Neural cell (in vitro differentiated cells): ENCODE measurements around the gene RNLS. TPM values are rescaled to one million over a fixed set of nuclear protein-coding genes. Genes with fewer than 3 reads are reported as not detected.

ENCODE experiments used
- H2AFZ ChIP-seq: fragments of 200-600, 300-800 bp; sonication (generic), shearing (Covaris generic); 2 replicates; pipeline ENCODE4 v1.6.0; 2014; ENCODE audit warnings: low read depth, mild to moderate bottlenecking, antibody characterized with exemption, low read length, moderate library complexity
- H3F3A ChIP-seq: fragments of 200-600 bp; shearing (Covaris generic); 2 replicates; pipeline ENCODE4 v1.6.1; 2016; ENCODE audit warnings: mild to moderate bottlenecking, moderate library complexity, mixed read lengths, antibody characterized with exemption, low read length; ENCODE audit not compliant: insufficient read depth, poor library complexity, severe bottlenecking
- H3K27ac ChIP-seq: fragments of 200-600, 300-800 bp; sonication (generic), shearing (Covaris generic); 2 replicates; pipeline ENCODE4 v1.5.1; 2014; ENCODE audit warnings: mild to moderate bottlenecking, low read length, moderate library complexity
- H3K27me3 ChIP-seq: fragments of 300-800, 200-600 bp; sonication (generic), shearing (Covaris generic); 2 replicates; pipeline ENCODE4 v1.6.0; 2014; ENCODE audit warnings: mild to moderate bottlenecking, low read depth, low read length, moderate library complexity; ENCODE audit not compliant: insufficient read depth
- H3K36me3 ChIP-seq: fragments of 300-800, 200-600 bp; sonication (generic), shearing (Covaris generic); 2 replicates; pipeline ENCODE4 v1.5.1; 2014; ENCODE audit warnings: mild to moderate bottlenecking, antibody characterized with exemption, low read length, moderate library complexity; ENCODE audit not compliant: insufficient read depth
- H3K4me2 ChIP-seq: fragments of 300-800, 200-600 bp; sonication (generic), shearing (Covaris generic); 2 replicates; pipeline ENCODE4 v1.6.0; 2014; ENCODE audit warnings: mild to moderate bottlenecking, low read length
- H3K4me3 ChIP-seq: fragments of 300-800, 200-600 bp; sonication (generic), shearing (Covaris generic); 2 replicates; pipeline ENCODE4 v1.5.1; 2014; ENCODE audit warnings: mild to moderate bottlenecking, low read length, moderate library complexity
- H3K79me2 ChIP-seq: fragments of 200-600 bp; shearing (Covaris generic); replicated peaks from 2 replicates; pipeline ENCODE4 v1.6.0; 2014; ENCODE audit warnings: mild to moderate bottlenecking, low read length, moderate library complexity; ENCODE audit not compliant: insufficient read depth
- H3K9ac ChIP-seq: fragments of 300-800, 200-600 bp; sonication (generic), shearing (Covaris generic); 2 replicates; pipeline ENCODE4 v1.6.1; 2016; ENCODE audit warnings: mild to moderate bottlenecking, low read length, mixed read lengths
- H3K9me2 ChIP-seq: fragments of 200-600 bp; shearing (Covaris generic); 2 replicates; pipeline ENCODE4 v1.6.1; 2016; ENCODE audit warnings: mild to moderate bottlenecking, low read length, mixed read lengths; ENCODE audit not compliant: insufficient read depth
- H3K9me3 ChIP-seq: fragments of 200-600, 300-800 bp; sonication (generic), shearing (Covaris generic); 2 replicates; pipeline ENCODE4 v1.6.1; 2016; ENCODE audit warnings: mild to moderate bottlenecking, mixed run types, low read length, moderate library complexity, mixed read lengths
- H4K20me1 ChIP-seq: fragments of 200-600 bp; shearing (Covaris generic); 2 replicates; pipeline ENCODE4 v1.6.1; 2016; ENCODE audit warnings: mild to moderate bottlenecking, mixed run types; ENCODE audit not compliant: insufficient read depth
- EP300 ChIP-seq: fragments of 450-650 bp; conservative IDR thresholded peaks from 2 replicates; pipeline ENCODE4 v1.6.1; 2014; ENCODE audit warnings: antibody characterized with exemption, mild to moderate bottlenecking, moderate library complexity; ENCODE audit not compliant: poor library complexity, severe bottlenecking
- EZH2 ChIP-seq: fragments of 200-600, 300-800 bp; shearing (Covaris generic), sonication (generic); IDR thresholded peaks from 2 replicates; pipeline ENCODE4 v1.6.1; 2014; ENCODE audit warnings: antibody characterized with exemption, low read length, borderline replicate concordance, mild to moderate bottlenecking; ENCODE audit not compliant: insufficient read depth, poor library complexity, severe bottlenecking
- MXI1 ChIP-seq: fragments of 450-650 bp; conservative IDR thresholded peaks from 2 replicates; pipeline ENCODE4 v1.6.1; 2014; ENCODE audit warnings: antibody characterized with exemption, mild to moderate bottlenecking; ENCODE audit not compliant: poor library complexity, severe bottlenecking
- POLR2AphosphoS5 ChIP-seq: IDR thresholded peaks from 2 replicates; pipeline ENCODE4 v1.6.1; 2012
- RAD21 ChIP-seq: fragments of 450-650 bp; conservative IDR thresholded peaks from 2 replicates; pipeline ENCODE4 v1.6.1; 2014; ENCODE audit warnings: antibody characterized with exemption, mild to moderate bottlenecking, moderate library complexity
- SMC3 ChIP-seq: fragments of 450-650 bp; conservative IDR thresholded peaks from 2 replicates; pipeline ENCODE4 v1.6.1; 2014; ENCODE audit warnings: antibody characterized with exemption, mild to moderate bottlenecking, moderate library complexity; ENCODE audit not compliant: poor library complexity
- TAF1 ChIP-seq: IDR thresholded peaks from 2 replicates; pipeline ENCODE4 v1.6.1; 2012; ENCODE audit warnings: low read depth
- polyA plus RNA-seq: library from polyadenylated mRNA; depleted of rRNA; stranded (reverse); fragments of >200 nt; gene quantifications from 2 replicates; pipeline ENCODE4 v1.2.3, GENCODE V29; 2014
- TF ChIP-seq, protein P1 (sequence below): IDR thresholded peaks from 2 replicates; pipeline ENCODE4 v1.6.1; 2012; ENCODE audit warnings: borderline replicate concordance
- TF ChIP-seq, protein P2 (sequence below): fragments of 450-650 bp; IDR thresholded peaks from 2 replicates; pipeline ENCODE4 v1.5.1; 2014; ENCODE audit warnings: antibody characterized with exemption, mild to moderate bottlenecking, moderate library complexity; ENCODE audit not compliant: poor library complexity, severe bottlenecking

RNLS gene
- polyA plus RNA-seq, 1 donor from 2014 or later, result 0.20 TPM

DNA sequence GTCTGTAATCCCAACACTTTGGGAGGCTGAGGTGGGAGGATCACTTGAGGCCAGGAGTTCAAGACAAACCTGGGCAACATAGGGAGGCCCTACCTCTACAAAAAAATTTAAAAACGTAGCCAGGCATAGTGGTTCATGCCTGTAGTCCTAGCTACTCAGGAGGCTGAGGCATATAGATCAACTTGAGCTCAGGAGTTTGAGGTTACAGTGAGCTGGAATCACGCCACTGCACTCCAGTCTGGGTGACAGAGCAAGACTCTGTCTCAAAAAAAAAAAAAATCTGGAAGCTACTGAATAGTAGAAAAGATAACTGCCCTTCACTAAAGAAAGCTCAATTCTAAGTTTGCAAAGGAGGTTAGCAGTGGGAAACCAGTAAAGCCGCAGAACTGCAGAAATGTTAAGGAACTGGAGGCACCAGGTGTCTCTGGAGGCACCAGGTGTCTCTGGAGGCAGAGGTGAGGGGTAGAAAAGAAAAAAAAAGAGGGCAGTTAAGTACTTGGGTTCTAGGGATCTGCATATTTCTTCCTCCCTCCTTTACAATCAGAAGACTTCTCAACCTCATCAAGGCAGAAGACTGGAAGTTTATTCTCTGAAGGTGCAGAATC lies 56.5 kb downstream of the RNLS start:
- Histone ChIP-seq H3K9me3 (no peaks in the 10 kb centered on the region), H3K4me2 (no peak overlapping the region)

DNA sequence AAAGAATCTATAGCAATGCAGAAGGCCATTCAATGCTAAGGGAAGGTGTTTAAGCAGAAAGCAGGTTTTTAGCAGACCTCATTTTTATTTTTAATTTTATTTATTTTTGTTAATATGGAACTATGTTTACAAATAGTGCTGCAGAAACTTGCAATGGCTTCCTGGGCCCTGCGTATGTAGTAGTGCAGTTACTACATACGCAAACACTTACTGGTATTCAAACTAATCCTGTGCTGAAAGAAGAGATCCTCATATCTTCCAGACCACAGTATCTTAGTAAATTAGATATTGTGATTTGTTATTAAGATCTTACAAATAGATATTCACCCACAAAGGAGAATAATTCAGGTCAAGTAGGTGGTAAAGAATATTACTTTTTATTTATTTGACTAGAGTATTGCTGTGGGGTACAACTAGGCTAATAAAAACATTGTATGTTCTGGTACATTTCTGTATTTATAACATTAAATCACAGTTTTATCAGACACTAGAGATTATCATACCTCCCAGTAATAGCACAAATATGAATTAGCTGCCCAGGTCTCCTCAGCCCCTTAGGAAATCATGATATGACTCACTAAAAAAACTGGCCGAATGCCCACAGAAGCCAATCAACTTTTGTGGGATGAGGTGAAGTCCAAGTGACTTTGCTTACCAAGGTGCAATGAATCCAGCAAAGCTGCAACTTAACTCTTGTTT lies 57.6 kb downstream of the RNLS start:
- Histone ChIP-seq H3K4me2 (no peak overlapping the region), H3K9me3 (no peaks in the 10 kb centered on the region), H3K79me2 (no peaks in the 10 kb centered on the region), H4K20me1 (no peaks in the 10 kb centered on the region), H2AFZ (no peak overlapping the region), H3K27ac (no peak overlapping the region), H3K4me3 (no peak overlapping the region), H3K36me3 (no peaks in the 10 kb centered on the region), H3K9ac (no peak overlapping the region), H3F3A (no peaks in the 10 kb centered on the region), H3K27me3 (no peaks in the 10 kb centered on the region), H3K9me2 (no peaks in the 10 kb centered on the region)
- TF ChIP-seq, protein P1, sequence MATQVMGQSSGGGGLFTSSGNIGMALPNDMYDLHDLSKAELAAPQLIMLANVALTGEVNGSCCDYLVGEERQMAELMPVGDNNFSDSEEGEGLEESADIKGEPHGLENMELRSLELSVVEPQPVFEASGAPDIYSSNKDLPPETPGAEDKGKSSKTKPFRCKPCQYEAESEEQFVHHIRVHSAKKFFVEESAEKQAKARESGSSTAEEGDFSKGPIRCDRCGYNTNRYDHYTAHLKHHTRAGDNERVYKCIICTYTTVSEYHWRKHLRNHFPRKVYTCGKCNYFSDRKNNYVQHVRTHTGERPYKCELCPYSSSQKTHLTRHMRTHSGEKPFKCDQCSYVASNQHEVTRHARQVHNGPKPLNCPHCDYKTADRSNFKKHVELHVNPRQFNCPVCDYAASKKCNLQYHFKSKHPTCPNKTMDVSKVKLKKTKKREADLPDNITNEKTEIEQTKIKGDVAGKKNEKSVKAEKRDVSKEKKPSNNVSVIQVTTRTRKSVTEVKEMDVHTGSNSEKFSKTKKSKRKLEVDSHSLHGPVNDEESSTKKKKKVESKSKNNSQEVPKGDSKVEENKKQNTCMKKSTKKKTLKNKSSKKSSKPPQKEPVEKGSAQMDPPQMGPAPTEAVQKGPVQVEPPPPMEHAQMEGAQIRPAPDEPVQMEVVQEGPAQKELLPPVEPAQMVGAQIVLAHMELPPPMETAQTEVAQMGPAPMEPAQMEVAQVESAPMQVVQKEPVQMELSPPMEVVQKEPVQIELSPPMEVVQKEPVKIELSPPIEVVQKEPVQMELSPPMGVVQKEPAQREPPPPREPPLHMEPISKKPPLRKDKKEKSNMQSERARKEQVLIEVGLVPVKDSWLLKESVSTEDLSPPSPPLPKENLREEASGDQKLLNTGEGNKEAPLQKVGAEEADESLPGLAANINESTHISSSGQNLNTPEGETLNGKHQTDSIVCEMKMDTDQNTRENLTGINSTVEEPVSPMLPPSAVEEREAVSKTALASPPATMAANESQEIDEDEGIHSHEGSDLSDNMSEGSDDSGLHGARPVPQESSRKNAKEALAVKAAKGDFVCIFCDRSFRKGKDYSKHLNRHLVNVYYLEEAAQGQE, result no peak
- TF ChIP-seq, protein P2, sequence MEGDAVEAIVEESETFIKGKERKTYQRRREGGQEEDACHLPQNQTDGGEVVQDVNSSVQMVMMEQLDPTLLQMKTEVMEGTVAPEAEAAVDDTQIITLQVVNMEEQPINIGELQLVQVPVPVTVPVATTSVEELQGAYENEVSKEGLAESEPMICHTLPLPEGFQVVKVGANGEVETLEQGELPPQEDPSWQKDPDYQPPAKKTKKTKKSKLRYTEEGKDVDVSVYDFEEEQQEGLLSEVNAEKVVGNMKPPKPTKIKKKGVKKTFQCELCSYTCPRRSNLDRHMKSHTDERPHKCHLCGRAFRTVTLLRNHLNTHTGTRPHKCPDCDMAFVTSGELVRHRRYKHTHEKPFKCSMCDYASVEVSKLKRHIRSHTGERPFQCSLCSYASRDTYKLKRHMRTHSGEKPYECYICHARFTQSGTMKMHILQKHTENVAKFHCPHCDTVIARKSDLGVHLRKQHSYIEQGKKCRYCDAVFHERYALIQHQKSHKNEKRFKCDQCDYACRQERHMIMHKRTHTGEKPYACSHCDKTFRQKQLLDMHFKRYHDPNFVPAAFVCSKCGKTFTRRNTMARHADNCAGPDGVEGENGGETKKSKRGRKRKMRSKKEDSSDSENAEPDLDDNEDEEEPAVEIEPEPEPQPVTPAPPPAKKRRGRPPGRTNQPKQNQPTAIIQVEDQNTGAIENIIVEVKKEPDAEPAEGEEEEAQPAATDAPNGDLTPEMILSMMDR, result no peak
- TF ChIP-seq RAD21 (no peak), TAF1 (no peak), EP300 (no peak), SMC3 (no peak), EZH2 (no peak), MXI1 (no peak), POLR2AphosphoS5 (no peak)

More for the DNA sequence above, 56.5 kb downstream of the RNLS start:
- Histone ChIP-seq H3K27ac (no peak overlapping the region), H2AFZ (no peak overlapping the region), H3K9ac (no peak overlapping the region), H3K9me2 (no peaks in the 10 kb centered on the region), H4K20me1 (no peaks in the 10 kb centered on the region), H3K27me3 (no peaks in the 10 kb centered on the region), H3K4me3 (no peak overlapping the region), H3K36me3 (no peaks in the 10 kb centered on the region), H3F3A (no peaks in the 10 kb centered on the region), H3K79me2 (no peaks in the 10 kb centered on the region)
- no peak for TF ChIP-seq EZH2
- TF ChIP-seq, protein P1, result no peak
- TF ChIP-seq SMC3, result no peak
- TF ChIP-seq MXI1, result no peak
- TF ChIP-seq, protein P2, result no peak
- no peak for TF ChIP-seq TAF1
- no peak for TF ChIP-seq POLR2AphosphoS5
- no peak for TF ChIP-seq EP300
- TF ChIP-seq RAD21, result no peak
